WI38 (cell line): ENCODE data around the gene PEX7.

ENCODE experiments used
- H3K4me3 ChIP-seq: 2 replicates; pipeline ENCODE4 v1.5.1; 2011; ENCODE audit warnings: low read depth, mild to moderate bottlenecking, control low read depth, low read length
- TF ChIP-seq, protein P1 (sequence below): IDR thresholded peaks from 2 replicates; pipeline ENCODE4 v1.5.1; 2012; ENCODE audit warnings: low read depth, mild to moderate bottlenecking, control low read depth, low read length

Gene PEX7

DNA sequence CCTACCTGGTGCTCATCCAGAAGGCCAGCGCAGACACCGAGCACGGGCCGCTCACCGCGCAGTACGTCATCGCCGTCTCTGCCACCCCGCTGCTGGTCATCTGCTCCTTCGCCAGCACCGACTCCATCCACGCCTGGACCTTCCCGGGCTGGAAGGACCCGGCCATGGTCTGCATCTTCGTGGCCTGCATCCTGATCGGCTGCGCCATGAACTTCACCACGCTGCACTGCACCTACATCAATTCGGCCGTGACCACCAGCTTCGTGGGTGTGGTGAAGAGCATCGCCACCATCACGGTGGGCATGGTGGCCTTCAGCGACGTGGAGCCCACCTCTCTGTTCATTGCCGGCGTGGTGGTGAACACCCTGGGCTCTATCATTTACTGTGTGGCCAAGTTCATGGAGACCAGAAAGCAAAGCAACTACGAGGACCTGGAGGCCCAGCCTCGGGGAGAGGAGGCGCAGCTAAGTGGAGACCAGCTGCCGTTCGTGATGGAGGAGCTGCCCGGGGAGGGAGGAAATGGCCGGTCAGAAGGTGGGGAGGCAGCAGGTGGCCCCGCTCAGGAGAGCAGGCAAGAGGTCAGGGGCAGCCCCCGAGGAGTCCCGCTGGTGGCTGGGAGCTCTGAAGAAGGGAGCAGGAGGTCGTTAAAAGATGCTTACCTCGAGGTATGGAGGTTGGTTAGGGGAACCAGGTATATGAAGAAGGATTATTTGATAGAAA lies 101.7 kb downstream of the PEX7 start:
- no peak overlapping the region for H3K4me3 ChIP-seq
- TF ChIP-seq, protein P1, sequence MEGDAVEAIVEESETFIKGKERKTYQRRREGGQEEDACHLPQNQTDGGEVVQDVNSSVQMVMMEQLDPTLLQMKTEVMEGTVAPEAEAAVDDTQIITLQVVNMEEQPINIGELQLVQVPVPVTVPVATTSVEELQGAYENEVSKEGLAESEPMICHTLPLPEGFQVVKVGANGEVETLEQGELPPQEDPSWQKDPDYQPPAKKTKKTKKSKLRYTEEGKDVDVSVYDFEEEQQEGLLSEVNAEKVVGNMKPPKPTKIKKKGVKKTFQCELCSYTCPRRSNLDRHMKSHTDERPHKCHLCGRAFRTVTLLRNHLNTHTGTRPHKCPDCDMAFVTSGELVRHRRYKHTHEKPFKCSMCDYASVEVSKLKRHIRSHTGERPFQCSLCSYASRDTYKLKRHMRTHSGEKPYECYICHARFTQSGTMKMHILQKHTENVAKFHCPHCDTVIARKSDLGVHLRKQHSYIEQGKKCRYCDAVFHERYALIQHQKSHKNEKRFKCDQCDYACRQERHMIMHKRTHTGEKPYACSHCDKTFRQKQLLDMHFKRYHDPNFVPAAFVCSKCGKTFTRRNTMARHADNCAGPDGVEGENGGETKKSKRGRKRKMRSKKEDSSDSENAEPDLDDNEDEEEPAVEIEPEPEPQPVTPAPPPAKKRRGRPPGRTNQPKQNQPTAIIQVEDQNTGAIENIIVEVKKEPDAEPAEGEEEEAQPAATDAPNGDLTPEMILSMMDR: no peak

DNA sequence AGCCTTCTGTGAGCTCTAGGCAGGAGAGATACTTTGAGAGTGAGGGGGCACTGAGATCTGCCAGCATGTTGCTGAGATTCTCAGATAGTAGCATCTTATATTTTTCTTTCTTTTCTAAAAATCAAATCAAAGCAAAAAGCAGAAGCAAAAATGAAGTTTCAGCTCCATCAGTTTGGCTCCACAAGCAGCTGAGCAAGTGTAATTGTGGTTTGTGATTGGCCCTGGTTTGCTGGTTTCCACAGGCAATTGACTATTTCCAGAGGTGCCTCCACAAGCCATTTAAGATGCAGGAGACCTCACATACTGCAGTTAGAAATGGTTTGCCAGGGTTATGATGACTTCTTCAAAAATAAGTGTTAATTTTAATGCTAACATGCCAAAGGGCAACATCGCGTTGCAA lies 104.0 kb downstream of the PEX7 start:
- TF ChIP-seq, protein P1: no peak

DNA sequence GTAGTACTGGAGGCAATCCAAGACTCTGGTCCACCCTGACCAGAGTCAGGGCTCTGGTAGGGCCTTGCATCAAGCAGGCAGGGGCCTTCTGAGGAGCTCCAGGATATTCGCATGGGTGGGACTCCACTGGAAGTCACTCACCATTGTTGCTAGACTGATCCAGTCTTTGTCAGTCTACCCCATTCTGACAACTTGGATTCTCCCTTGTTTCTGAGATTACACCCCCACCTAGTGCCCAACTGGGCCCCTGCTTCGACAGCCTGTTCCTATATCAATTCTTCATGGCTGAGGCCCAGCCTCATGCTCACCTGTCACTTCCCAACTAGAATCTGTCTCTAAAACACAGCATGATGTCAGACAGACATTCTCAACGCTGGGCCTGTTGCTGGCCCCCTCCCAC lies 104.9 kb downstream of the PEX7 start:
- TF ChIP-seq, protein P1: peak; percentile 41; the same call in 1 of the 2 replicates
- no peak overlapping the region for H3K4me3 ChIP-seq

More for the DNA sequence above, 104.0 kb downstream of the PEX7 start:
- no peak overlapping the region for H3K4me3 ChIP-seq

DNA sequence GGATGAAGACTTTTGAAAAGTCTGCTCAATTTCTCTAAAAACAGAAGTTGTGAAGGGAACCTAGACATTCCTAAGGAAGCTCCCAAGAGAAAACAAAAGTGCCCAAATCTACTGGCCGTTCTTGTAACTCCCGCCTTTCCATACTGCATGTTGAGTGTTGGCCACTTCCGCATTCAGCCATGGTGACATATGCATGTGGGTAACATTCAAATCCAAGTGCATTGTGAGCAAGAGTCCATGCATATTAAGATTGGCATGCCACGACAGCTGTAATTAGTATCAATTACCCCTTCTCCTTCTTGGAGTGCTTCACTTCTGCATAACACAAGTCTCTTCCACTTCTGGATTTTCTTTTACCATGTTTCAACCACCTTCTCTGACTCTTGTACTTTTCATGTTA lies 108.1 kb downstream of the PEX7 start:
- TF ChIP-seq, protein P1: no peak
- no peak overlapping the region for H3K4me3 ChIP-seq

DNA sequence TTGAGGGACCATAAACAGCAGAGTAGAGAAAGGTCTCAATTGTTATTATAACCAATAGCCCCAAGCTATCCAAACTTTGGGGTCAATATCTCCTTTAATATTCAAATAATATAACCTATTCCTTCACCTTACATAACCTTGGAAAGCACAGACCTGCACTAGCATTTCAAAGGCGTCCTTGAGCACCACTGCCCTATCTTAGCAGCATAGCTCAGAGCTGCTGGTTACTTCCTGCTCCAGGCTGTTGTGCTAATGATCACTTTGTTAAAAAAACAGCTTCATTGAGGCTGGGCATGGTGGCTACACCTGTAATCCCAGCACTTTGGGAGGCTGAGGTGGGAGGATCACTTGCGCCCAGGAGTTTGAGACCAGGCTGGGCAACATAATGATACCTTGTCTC lies 110.2 kb downstream of the PEX7 start:
- H3K4me3 ChIP-seq: no peak overlapping the region
- TF ChIP-seq, protein P1: no peak

DNA sequence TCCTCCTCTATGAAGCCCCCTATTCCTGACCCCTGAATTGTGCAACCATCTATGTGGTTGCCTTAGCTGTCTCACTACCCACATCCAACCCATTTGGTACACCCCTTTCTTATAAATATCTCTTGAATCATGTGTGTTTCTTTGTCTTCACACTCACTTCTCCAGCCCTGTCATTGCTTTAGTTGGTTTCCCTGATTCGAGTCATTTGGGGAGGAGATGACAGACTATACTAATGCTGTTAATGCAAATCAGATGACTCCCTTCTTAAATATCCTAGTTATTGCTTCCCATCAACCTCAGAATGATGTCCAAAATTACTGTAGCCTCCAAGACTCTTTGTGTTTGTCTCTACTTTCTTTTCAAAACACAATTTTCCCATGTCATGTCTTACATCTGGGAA lies 122.7 kb downstream of the PEX7 start:
- no peak overlapping the region for H3K4me3 ChIP-seq
- TF ChIP-seq, protein P1: no peak

DNA sequence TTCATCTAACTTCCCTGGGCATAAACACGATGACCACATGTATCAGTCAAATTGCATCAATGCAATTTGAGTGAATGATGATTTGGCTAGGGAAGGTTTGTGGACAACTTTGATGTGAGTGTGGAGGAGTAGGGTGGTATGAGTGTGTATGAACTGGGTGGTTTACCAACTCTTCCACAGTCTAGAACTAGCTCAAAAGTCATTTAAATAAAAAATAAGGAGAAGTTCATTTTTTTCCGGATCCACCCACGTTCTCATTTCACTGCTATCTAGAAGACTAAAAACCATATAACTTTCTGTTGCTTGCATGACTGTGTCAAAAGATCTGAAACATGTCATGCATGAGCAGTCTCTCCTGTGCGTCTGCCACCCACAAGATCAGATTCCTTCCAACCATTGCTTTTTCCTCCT lies 123.3 kb downstream of the PEX7 start:
- TF ChIP-seq, protein P1: no peak
- no peak overlapping the region for H3K4me3 ChIP-seq
